Adrenal gland (tissue), 12 donors: ENCODE measurements around the gene TSPO. TPM values are rescaled to one million over a fixed set of nuclear protein-coding genes. Genes with fewer than 3 reads are reported as not detected.
"Not testable (repeated sequence)": the region's sequence is repeated elsewhere in the genome, so short reads cannot be mapped to it uniquely, and the experiment has no call there.

ENCODE experiments used
- DNase-seq, 7 donors: peaks; one replicate each; pipeline ENCODE4 v3.0.0-alpha.2; 2019 to 2020
- H3K27ac ChIP-seq, 5 donors: fragments of 200-600 bp; sonication (generic) in 4 of 5; 1 replicate in 3 of 5; 2 replicates in 2 of 5; pipeline versions ENCODE4 v1.5.1 to v1.8.0; 2016 to 2020; ENCODE audit warnings: mild to moderate bottlenecking in 1 of 5
- H3K27me3 ChIP-seq: fragments of 200-600 bp; 2 replicates; pipeline ENCODE4 v1.8.0; 2021
- H3K36me3 ChIP-seq, 2 donors: fragments of 200-600 bp; replicated peaks in 1 of 2; 1 replicate in 1 of 2; 2 replicates in 1 of 2; pipeline versions ENCODE4 v1.5.1 to v1.8.0; 2018 to 2022
- H3K4me1 ChIP-seq, 2 donors: fragments of 200-600 bp; replicated peaks in 1 of 2; 1 replicate in 1 of 2; 2 replicates in 1 of 2; pipeline versions ENCODE4 v1.5.1 to v1.8.0; 2018 to 2021
- H3K4me3 ChIP-seq, 4 donors: fragments of 200-600 bp; sonication (generic) in 3 of 4; one replicate each; pipeline ENCODE4 v1.5.1; 2016 to 2018
- H3K9me3 ChIP-seq, 3 donors: fragments of 200-600 bp; sonication (generic) in 1 of 3; replicated peaks in 1 of 3; 1 replicate in 2 of 3; 2 replicates in 1 of 3; pipeline versions ENCODE4 v1.5.1 to v1.8.0; 2016 to 2021
- POLR2A ChIP-seq, 2 donors: fragments of 450-650 bp; IDR thresholded peaks; one replicate each; pipeline ENCODE4 v1.6.1; 2017; ENCODE audit warnings: antibody characterized with exemption in 2 of 2, mild to moderate bottlenecking in 2 of 2, moderate library complexity in 1 of 2
- WGBS, 4 donors: extraction: QIAGEN DNeasy Blood & Tissue Kit in 2 of 4; methylation state at CpG; one replicate each; pipeline versions ENCODE4 v1.1.5 to v1.1.7; 2013 to 2017; 5-methylcytosine and 5-hydroxymethylcytosine counted together
- intact Hi-C, 2 donors: fragments of 100-400 bp; cut with DNase I; formaldehyde crosslinking; loops; one replicate each; pipeline versions ENCODE4 v1.14.1 to v1.15.0; 2022 to 2023
- polyA plus RNA-seq, 3 donors: library from polyadenylated mRNA; stranded (reverse); fragments of 200-250 nt in 2 of 3; fragments of 350-450 nt in 1 of 3; fragmentation: Illumina TruSeq in 1 of 3; extraction: RNeasy Lipid Tissue Mini Kit (QIAGEN cat#74804) in 1 of 3; gene quantifications; one replicate each; pipeline ENCODE4 v1.2.3, GENCODE V29; 2013 to 2014
- total RNA-seq, 9 donors: library from RNA; depleted of rRNA in 4 of 9; stranded (reverse); fragments of >200 nt in 4 of 9; fragments of 120-200 nt in 1 of 9; fragmentation: NEBNext Ultra II Directional in 1 of 9; extraction: Animal tissue kit (Norgen Biotek cat#: 25700) in 1 of 9; gene quantifications; one replicate each; pipeline versions ENCODE4 v1.1.0 to v1.2.4, GENCODE V29; 2013 to 2023
- TF ChIP-seq, protein P1 (sequence below), 6 experiments: fragments of 450-650 bp in 4 of 6; fragments of 200-600 bp in 2 of 6; sonication (generic) in 1 of 6; IDR thresholded peaks; 1 replicate in 5 of 6; 2 replicates in 1 of 6; pipeline versions ENCODE4 v1.5.1 to v1.8.0; 2016 to 2021; ENCODE audit warnings: antibody characterized with exemption in 6 of 6, mild to moderate bottlenecking in 2 of 6, moderate library complexity in 1 of 6
- donor health status: healthy with polysubstance abuse.
- donor health status: Bipolar disorder and iron deficiency.
- donor health status: DM: yes; HTN: yes; CAD: no.
- donor health status: DM: no; HTN: no; CAD: no.
- donor health status: DM: no; HTN: no; CAD: no.
- donor health status: DM: yes; HTN: yes; CAD: no.

Gene TSPO
- total and polyA plus RNA-seq, 12 donors = 7.8 to 881 (median 229) TPM

DNA sequence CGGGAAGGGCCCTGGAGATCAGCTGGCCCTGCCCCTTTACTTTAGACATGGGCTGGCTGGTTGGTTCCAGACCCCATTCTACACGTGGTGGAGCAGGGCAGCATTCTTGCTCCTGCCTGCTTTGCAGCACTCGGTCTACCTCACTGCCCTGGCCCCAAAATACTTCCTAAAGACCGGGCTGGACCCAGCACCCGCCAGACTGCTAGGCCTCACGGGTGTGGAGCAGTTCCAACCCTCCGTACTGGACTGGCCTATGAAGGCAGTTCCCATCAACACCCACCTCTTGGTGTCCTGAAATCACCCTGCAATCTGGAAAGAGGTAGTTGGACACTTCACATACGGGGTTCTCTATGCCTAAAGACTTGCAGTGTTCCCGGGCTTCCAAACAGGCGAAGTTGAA, 14.6 kb upstream of the TSPO start:
- 48 to 77% (median 74%) methylated on average over 4 to 10 of the region's 10 CpGs for WGBS, 4 donors
- intact Hi-C loops = no loop called here
- no peak overlapping the region for H3K4me3 ChIP-seq
- no peaks in the 10 kb centered on the region for H3K9me3 ChIP-seq
- peaks cover 0 to 70% of the 10 kb centered on the region in 2 donors for H3K36me3 ChIP-seq
- H3K4me1 ChIP-seq = peaks cover 2 to 4% of the 10 kb centered on the region in 2 donors
- TF ChIP-seq, protein P1, sequence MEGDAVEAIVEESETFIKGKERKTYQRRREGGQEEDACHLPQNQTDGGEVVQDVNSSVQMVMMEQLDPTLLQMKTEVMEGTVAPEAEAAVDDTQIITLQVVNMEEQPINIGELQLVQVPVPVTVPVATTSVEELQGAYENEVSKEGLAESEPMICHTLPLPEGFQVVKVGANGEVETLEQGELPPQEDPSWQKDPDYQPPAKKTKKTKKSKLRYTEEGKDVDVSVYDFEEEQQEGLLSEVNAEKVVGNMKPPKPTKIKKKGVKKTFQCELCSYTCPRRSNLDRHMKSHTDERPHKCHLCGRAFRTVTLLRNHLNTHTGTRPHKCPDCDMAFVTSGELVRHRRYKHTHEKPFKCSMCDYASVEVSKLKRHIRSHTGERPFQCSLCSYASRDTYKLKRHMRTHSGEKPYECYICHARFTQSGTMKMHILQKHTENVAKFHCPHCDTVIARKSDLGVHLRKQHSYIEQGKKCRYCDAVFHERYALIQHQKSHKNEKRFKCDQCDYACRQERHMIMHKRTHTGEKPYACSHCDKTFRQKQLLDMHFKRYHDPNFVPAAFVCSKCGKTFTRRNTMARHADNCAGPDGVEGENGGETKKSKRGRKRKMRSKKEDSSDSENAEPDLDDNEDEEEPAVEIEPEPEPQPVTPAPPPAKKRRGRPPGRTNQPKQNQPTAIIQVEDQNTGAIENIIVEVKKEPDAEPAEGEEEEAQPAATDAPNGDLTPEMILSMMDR (IDR thresholded peaks at IDR 0.05) = no peak
- no peak for TF ChIP-seq POLR2A (IDR thresholded peaks at IDR 0.05)
- H3K27ac ChIP-seq = peak overlapping the region in 2 of 5 donors; percentile 5 to 17
- H3K27me3 ChIP-seq = no peaks in the 10 kb centered on the region
- no peak for DNase-seq

DNA sequence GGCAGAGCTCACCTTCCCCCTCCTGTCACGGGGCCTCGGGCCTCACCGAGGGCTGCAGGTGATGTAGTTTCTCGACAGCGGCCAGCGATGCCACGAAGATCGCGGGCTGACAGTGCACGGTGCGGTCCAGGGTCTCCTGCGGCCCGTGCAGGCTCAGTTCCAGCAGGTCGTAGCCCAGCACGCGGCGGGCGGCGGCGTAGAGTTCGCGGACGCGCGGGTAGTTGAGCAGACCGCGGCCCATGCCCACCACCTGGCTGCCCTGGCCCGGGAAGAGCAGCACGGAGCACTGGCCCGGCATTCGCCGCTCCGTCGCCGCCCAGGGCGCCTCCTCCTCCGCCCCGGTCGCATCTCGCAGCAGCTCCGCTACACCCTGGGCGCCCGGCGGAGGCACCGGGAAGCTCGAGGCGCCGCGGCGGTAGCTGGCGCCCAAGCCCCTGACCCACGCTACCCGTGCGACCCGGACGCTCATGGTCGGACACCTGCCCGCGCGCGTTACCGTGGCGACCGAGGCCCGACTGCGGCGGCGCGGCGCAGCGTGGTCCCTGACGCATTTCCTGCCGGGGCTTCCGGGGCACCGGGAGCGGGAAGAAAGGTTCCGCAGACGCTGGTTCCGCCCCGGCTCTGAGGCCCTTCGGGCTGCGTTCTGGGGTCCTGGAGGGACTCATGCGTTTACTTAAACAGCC, 8.3 kb upstream of the TSPO start, which contains the start of gene MCAT:
Gene MCAT (minus strand): TSS at position 519 of the 683 bp plus-strand sequence. CDS start 50 bp downstream, at position 469.
- Histone ChIP-seq H3K27me3 (no peaks in the 10 kb centered on the region), H3K36me3 (peaks cover 0 to 27% of the 10 kb centered on the region in 2 donors), H3K9me3 (no peaks in the 10 kb centered on the region), H3K27ac (peak within 1 kb of the TSS in 4 of 5 donors; percentile 50 to 87 (median 60)), H3K4me3 (peak within 1 kb of the TSS; percentile 11 to 92 (median 46)), H3K4me1 (peaks cover 9 to 17% of the 10 kb centered on the region in 2 donors)
- intact Hi-C loops = no loop called here
- peak; percentile 29 to 51 for TF ChIP-seq POLR2A (IDR thresholded peaks at IDR 0.05)
- TF ChIP-seq, protein P1 (IDR thresholded peaks at IDR 0.05) = no peak
- peak; percentile 79 to 91 (median 86) for DNase-seq
- 0 to 1% (median 0%) methylated on average over 11 to 83 of the region's 83 CpGs for WGBS, 4 donors

DNA sequence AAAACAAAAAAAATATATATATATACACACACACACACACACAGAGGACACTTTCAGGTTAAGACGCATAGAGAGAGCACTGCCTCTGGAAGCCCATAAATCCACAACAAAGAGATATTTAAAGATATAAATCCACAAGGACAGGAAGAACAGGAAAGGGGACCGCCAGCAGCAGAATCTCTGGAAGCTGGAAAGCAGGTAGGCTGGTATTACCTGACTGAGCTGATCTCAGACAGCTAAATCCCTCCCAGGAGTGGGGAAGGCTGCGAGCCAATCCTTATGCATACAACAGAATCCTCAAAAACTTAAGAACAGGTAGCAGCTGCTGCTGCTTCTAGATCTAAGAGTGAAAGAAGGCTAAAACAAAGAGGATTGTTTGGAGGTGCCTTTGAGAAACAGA, 6.4 kb upstream of the TSPO start:
- DNase-seq = no peak
- H3K9me3 ChIP-seq = no peaks in the 10 kb centered on the region
- no peaks in the 10 kb centered on the region for H3K27me3 ChIP-seq
- H3K4me1 ChIP-seq = peaks cover 9 to 17% of the 10 kb centered on the region in 2 donors
- no peak overlapping the region for H3K27ac ChIP-seq
- intact Hi-C loops = no loop called here
- peaks cover 0 to 8% of the 10 kb centered on the region in 2 donors for H3K36me3 ChIP-seq
- 68 to 73% (median 71%) methylated on average over 3 of the region's 3 CpGs for WGBS, 4 donors
- TF ChIP-seq POLR2A (IDR thresholded peaks at IDR 0.05) = no peak
- TF ChIP-seq, protein P1 (IDR thresholded peaks at IDR 0.05) = no peak
- H3K4me3 ChIP-seq = no peak overlapping the region

DNA sequence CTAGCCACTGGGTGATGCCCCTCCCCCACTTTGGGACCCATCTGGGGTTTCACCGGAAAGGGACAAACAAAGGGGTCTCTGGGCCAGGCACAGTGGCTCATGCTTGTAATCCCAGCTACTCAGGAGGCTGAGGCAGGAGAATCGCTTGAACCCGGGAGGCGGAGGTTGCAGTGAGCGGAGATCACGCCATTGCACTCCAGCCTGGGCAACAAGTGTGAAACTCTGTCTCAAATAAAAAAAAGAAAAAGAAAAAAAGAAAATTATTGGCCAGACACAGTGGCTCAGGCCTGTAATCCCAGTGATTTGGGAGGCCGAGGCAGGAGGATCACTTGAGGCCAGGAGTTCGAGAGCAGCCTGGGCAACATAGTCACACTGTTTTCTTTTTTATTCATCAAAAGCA, 6.0 kb upstream of the TSPO start:
- H3K27ac ChIP-seq, H3K36me3 ChIP-seq, intact Hi-C loops, H3K9me3 ChIP-seq, H3K27me3 ChIP-seq, DNase-seq, H3K4me3 ChIP-seq: not testable (repeated sequence)
- H3K4me1 ChIP-seq = peaks cover 9 to 18% of the 10 kb centered on the region in 2 donors
- 84 to 93% (median 90%) methylated on average over 8 of the region's 8 CpGs for WGBS, 4 donors

DNA sequence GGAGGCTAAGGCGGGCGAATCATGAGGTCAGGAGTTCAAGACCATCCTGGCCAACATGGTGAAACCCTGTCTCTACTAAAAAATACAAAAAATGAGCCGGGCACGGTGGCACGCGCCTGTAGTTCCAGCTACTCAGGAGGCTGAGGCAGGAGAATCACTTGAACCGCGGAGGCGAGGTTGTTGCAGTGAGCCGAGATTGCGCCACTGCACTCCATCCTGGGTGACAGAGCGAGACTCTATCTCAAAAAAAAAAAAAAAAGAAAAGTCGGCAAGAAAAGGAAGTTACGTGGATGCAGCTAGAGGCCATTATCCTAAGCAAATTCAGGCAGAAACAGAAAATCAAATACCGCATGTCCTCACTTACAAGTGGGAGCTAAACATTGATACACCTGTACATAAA, 5.0 kb upstream of the TSPO start:
- WGBS, 4 donors = 69 to 89% (median 76%) methylated on average over 15 of the region's 15 CpGs
- peak in 1 of 7 donors; percentile 28 for DNase-seq
- H3K4me3 ChIP-seq, H3K9me3 ChIP-seq, intact Hi-C loops, H3K27me3 ChIP-seq, H3K36me3 ChIP-seq: not testable (repeated sequence)
- peaks cover 16 to 26% of the 10 kb centered on the region in 2 donors for H3K4me1 ChIP-seq
- H3K27ac ChIP-seq = peak overlapping the region in 1 of 5 donors; percentile 66
